NB4 (cell line): Measurements from ENCODE around the gene PRKAA2.

Source experiments
- DNase-seq: peaks from one replicate; pipeline ENCODE4 v3.0.0; 2010; ENCODE audit warnings: low read depth
- H3K4me3 ChIP-seq: one replicate; pipeline ENCODE4 v1.5.1; 2011; ENCODE audit warnings: mild to moderate bottlenecking, low read depth, low read length, moderate library complexity
- CTCF ChIP-seq: IDR thresholded peaks from one replicate; pipeline ENCODE4 v1.5.1; 2012; ENCODE audit warnings: low read depth, low read length
- MYC ChIP-seq: IDR thresholded peaks from 2 replicates; pipeline ENCODE4 v1.6.1; 2011; ENCODE audit warnings: low read depth, low read length
- POLR2A ChIP-seq: IDR thresholded peaks from 2 replicates; pipeline ENCODE4 v1.6.1; 2011; ENCODE audit warnings: mild to moderate bottlenecking; ENCODE audit not compliant: insufficient read length; ENCODE audit errors: extremely low read depth
- TF ChIP-seq, protein P1 (sequence below): IDR thresholded peaks from 2 replicates; pipeline ENCODE4 v1.6.1; 2011; ENCODE audit warnings: low read depth, low read length

Gene PRKAA2

DNA sequence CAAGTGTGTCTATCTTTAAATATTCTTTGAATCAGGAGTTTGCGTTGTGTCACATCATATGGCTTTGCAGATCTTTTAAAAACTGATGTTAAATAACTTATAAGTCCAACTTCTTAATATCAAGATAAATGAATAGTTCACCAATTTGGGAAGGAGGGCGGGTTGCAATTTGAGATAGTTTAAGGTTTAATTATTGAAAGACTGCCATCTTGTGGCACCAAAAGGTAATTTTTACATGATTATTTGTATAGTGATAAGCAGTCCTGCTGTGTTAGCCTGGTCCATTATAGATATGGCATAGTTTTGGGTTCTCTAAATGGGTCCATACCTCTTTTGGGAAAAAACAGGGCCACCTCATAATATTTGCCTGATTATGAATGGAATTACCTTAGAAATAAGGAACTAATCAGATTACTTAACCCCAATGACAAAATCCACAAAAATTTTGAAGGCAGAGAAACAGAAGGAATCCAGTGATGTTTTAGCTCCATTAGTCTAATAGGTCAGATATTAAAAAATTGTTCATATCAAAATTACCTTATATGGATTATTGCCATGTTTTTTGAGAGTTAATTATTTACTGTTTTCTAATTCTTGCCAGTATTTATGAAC, 64.3 kb downstream of the PRKAA2 start:
- no peak overlapping the region for H3K4me3 ChIP-seq
- no peak for TF ChIP-seq CTCF
- DNase-seq, result peak; percentile 45

GRCh38 chr1:56709995-56710394, 64.9 kb downstream of the PRKAA2 start:
- TF ChIP-seq, protein P1, sequence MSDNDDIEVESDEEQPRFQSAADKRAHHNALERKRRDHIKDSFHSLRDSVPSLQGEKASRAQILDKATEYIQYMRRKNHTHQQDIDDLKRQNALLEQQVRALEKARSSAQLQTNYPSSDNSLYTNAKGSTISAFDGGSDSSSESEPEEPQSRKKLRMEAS, result no peak
- TF ChIP-seq POLR2A (no peak), MYC (no peak), CTCF (no peak)
- DNase-seq, result no peak
- no peak overlapping the region for H3K4me3 ChIP-seq

DNA sequence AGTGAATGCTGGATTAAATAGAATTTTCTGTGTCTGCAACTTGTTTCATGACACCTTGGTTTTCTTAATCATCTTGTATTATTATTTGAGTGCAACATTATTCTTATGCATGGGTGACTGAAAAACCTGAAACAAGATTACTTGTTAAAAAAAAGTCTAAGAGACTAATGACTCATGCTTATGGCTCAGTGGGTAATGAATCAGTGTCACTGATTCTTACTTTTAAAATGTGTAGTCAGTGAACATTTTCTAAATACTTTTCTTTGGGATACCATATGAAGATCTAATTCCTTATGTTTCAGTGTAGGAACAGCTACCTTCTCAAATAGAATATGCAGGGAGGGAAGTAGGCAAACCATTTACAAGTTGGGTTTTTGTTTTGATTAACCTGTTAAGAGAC, 65.5 kb downstream of the PRKAA2 start:
- H3K4me3 ChIP-seq, result no peak overlapping the region
- no peak for DNase-seq
- TF ChIP-seq, protein P1, result no peak
- TF ChIP-seq POLR2A (no peak), CTCF (no peak), MYC (no peak)

DNA sequence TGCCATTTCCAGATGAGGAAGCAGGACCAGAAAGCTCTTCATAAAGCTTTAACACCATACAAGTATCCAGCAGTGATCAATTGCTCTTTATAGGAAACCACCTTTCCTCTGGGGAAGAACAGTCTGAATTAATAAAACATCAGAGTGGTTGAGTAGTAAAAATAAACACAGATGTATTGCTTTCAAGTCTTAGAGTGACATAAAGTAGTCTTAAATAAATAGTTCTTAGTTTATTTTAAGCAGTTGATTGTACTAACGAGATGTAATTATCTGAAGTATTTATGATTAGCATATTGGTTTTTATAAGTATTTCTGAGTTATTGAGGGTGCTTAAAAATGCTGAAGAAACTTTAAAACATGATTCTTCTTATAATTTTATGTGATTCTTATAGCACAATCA, 67.0 kb downstream of the PRKAA2 start:
- DNase-seq, result no peak
- H3K4me3 ChIP-seq, result no peak overlapping the region

GRCh38 chr1:56713112-56713511, 68.0 kb downstream of the PRKAA2 start:
- TF ChIP-seq, protein P1, result no peak
- TF ChIP-seq MYC (no peak), POLR2A (no peak), CTCF (no peak)
- H3K4me3 ChIP-seq, result no peak overlapping the region
- DNase-seq, result no peak

More for the DNA sequence above, 67.0 kb downstream of the PRKAA2 start:
- no peak for TF ChIP-seq CTCF
- TF ChIP-seq MYC, result no peak
- TF ChIP-seq, protein P1, result no peak
- no peak for TF ChIP-seq POLR2A

DNA sequence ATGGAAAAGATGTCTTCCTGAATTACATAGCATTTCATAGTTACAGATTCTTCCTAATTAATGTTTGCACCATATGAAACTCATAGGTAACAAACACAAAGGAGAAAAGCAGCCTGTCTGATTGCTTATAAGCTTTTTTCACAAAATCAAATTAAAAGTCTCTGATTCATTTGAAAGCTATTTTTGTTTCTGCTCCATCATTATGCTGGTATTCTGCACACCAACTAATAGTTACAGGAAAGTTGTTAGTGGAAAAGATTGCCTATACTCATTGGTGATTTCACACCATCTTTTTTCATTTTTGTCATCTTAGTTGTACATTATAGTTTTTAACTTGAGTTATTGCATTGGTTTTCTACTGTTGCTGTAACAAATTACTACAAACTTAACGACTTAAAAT, 70.0 kb downstream of the PRKAA2 start:
- no peak overlapping the region for H3K4me3 ChIP-seq
- DNase-seq, result no peak
- TF ChIP-seq MYC (no peak), POLR2A (no peak), CTCF (no peak)
- TF ChIP-seq, protein P1, result no peak
